OCI-LY3 (cell line): ENCODE data around the gene SIK1.

Experiments
- H2AFZ ChIP-seq: fragments of 200-600, 300-600 bp; shearing (Covaris generic); 2 replicates; pipeline ENCODE4 v1.6.0; 2014; ENCODE audit warnings: antibody characterized with exemption, low read depth, low read length
- H3K27ac ChIP-seq: fragments of 200-600, 300-600 bp; sonication (generic); 2 replicates; pipeline ENCODE4 v1.5.1; 2014; ENCODE audit warnings: mild to moderate bottlenecking, low read length, moderate library complexity, mixed read lengths
- H3K27me3 ChIP-seq: fragments of 200-600, 300-600 bp; sonication (generic); 2 replicates; pipeline ENCODE4 v1.6.1; 2014; ENCODE audit warnings: low read depth, low read length, mixed read lengths
- H3K36me3 ChIP-seq: fragments of 200-600, 300-600 bp; sonication (generic); replicated peaks from 2 replicates; pipeline ENCODE3; 2014; ENCODE audit warnings: low read depth, low read length, mixed read lengths
- H3K4me1 ChIP-seq: fragments of 300-600, 200-600 bp; sonication (generic); 2 replicates; pipeline ENCODE4 v1.6.1; 2014; ENCODE audit warnings: low read length, mixed read lengths
- H3K4me2 ChIP-seq: fragments of 200-600, 300-600 bp; sonication (generic); 2 replicates; pipeline ENCODE4 v1.6.1; 2014; ENCODE audit warnings: low read length, mixed read lengths
- H3K4me3 ChIP-seq: fragments of 300-600, 200-600 bp; sonication (generic); 2 replicates; pipeline ENCODE4 v1.5.1; 2014; ENCODE audit warnings: antibody characterized with exemption, mild to moderate bottlenecking, low read length, moderate library complexity
- H3K79me2 ChIP-seq: fragments of 300-600, 200-600 bp; shearing (Covaris generic); 2 replicates; pipeline ENCODE4 v1.6.1; 2014; ENCODE audit warnings: mild to moderate bottlenecking, low read length, mixed read lengths
- H3K9ac ChIP-seq: fragments of 300-600, 200-600 bp; shearing (Covaris generic); 2 replicates; pipeline ENCODE4 v1.6.0; 2014; ENCODE audit warnings: mild to moderate bottlenecking, low read length, moderate library complexity
- H3K9me3 ChIP-seq: fragments of 200-600, 300-600 bp; shearing (Covaris generic); 2 replicates; pipeline ENCODE4 v1.6.1; 2014; ENCODE audit warnings: low read length, mixed read lengths; ENCODE audit not compliant: insufficient read depth
- H4K20me1 ChIP-seq: fragments of 200-600, 300-600 bp; sonication (generic); 2 replicates; pipeline ENCODE4 v1.6.1; 2016; ENCODE audit warnings: low read length, mixed read lengths; ENCODE audit not compliant: insufficient read depth
- EZH2phosphoT487 ChIP-seq: fragments of 200-600 bp; shearing (Covaris generic); IDR thresholded peaks from 2 replicates; pipeline ENCODE4 v1.6.1; 2018; ENCODE audit warnings: antibody characterized with exemption, mixed run types, low read depth
- TF ChIP-seq, protein P1 (sequence below): fragments of 200-600, 300-600 bp; sonication (generic); IDR thresholded peaks from 2 replicates; pipeline ENCODE4 v1.5.1; 2014; ENCODE audit warnings: antibody characterized with exemption, low read length, low read depth

SIK1 gene

DNA sequence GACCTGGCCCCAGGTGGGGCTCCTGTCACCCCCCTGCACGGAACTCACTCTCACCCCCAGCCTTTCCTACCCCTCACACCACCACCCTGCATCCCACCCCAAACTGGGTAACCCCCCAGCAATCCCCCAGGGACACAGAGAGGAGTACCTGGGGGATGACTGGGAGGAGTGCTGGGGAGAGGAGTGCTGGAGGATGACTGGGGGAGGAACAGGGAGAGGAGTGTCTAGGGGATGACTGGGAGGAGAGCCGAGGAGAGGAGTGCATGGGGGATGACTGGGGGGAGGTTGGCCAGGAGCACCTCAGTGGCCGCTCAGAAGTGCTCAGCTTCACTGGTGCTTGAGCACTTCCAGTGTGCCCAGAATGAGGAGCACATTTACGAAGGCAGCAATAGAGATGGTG is 59.1 kb downstream of the SIK1 start:
- H3K27ac ChIP-seq = no peak overlapping the region
- peaks cover 41% of the 10 kb centered on the region for H3K4me1 ChIP-seq
- H3K27me3 ChIP-seq = no peaks in the 10 kb centered on the region; the same call in 1 of the 2 replicates
- H2AFZ ChIP-seq = no peak overlapping the region
- no peak overlapping the region for H3K9ac ChIP-seq
- no peak for TF ChIP-seq EZH2phosphoT487
- TF ChIP-seq, protein P1, sequence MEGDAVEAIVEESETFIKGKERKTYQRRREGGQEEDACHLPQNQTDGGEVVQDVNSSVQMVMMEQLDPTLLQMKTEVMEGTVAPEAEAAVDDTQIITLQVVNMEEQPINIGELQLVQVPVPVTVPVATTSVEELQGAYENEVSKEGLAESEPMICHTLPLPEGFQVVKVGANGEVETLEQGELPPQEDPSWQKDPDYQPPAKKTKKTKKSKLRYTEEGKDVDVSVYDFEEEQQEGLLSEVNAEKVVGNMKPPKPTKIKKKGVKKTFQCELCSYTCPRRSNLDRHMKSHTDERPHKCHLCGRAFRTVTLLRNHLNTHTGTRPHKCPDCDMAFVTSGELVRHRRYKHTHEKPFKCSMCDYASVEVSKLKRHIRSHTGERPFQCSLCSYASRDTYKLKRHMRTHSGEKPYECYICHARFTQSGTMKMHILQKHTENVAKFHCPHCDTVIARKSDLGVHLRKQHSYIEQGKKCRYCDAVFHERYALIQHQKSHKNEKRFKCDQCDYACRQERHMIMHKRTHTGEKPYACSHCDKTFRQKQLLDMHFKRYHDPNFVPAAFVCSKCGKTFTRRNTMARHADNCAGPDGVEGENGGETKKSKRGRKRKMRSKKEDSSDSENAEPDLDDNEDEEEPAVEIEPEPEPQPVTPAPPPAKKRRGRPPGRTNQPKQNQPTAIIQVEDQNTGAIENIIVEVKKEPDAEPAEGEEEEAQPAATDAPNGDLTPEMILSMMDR = no peak
- H3K9me3 ChIP-seq = no peaks in the 10 kb centered on the region
- H3K79me2 ChIP-seq = no peaks in the 10 kb centered on the region
- H4K20me1 ChIP-seq = no peaks in the 10 kb centered on the region
- H3K4me3 ChIP-seq = no peak overlapping the region
- no peak overlapping the region for H3K4me2 ChIP-seq
- no peaks in the 10 kb centered on the region for H3K36me3 ChIP-seq

DNA sequence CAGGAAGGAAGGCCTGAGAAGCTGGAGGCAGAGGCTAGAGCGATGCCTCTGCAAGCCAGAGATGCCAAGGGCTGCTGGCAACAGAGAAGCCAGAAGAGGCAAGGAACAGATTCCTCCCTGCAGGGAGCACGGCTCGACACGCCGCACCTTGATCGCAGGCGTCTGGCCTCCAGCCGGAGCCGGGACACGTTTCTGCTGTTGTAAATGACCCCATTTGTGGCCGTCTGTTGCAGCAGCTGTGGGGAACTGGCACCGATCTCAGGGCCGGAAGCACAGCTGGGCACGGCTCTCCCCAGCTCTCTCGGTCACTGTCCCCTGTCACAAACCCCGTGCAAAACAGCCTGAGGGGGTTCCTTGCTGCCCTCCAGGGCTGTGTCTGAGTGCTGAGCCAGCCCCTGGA is 59.6 kb downstream of the SIK1 start:
- no peak overlapping the region for H3K27ac ChIP-seq
- TF ChIP-seq, protein P1 = no peak
- TF ChIP-seq EZH2phosphoT487 = no peak
- H3K9me3 ChIP-seq = no peaks in the 10 kb centered on the region
- no peaks in the 10 kb centered on the region for H3K79me2 ChIP-seq
- H3K4me3 ChIP-seq = no peak overlapping the region
- H3K4me2 ChIP-seq = no peak overlapping the region
- H3K27me3 ChIP-seq = no peaks in the 10 kb centered on the region; the same call in 1 of the 2 replicates
- H3K9ac ChIP-seq = no peak overlapping the region
- no peak overlapping the region; the same call in 1 of the 2 replicates for H2AFZ ChIP-seq
- no peaks in the 10 kb centered on the region for H4K20me1 ChIP-seq
- no peaks in the 10 kb centered on the region for H3K36me3 ChIP-seq
- H3K4me1 ChIP-seq = peaks cover 46% of the 10 kb centered on the region

DNA sequence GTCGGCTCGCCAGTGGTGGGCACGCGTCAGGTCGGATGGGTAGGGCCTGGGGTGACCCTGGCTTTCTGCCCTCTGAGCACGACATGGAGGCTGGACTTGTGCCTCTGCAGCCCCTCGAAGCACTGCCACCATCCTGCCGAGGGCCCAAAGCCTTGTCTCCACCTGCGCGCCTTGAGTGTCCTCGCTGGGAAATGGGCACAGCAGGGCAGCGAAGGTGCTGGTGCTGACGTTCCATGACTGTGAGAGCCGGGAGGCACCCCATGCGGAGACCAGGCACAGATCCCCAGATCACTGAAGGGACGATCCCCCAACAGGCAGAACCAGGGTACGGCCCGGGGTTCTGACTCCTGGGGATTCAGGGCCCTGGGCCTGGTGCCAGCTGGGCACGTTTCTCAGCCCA is 60.3 kb downstream of the SIK1 start:
- Histone ChIP-seq H3K27me3 (no peaks in the 10 kb centered on the region; the same call in 1 of the 2 replicates), H3K4me2 (no peak overlapping the region), H3K4me3 (no peak overlapping the region), H3K4me1 (peaks cover 53% of the 10 kb centered on the region), H3K27ac (no peak overlapping the region), H3K79me2 (no peaks in the 10 kb centered on the region), H3K9me3 (no peaks in the 10 kb centered on the region), H3K9ac (no peak overlapping the region), H3K36me3 (no peaks in the 10 kb centered on the region), H2AFZ (no peak overlapping the region), H4K20me1 (no peaks in the 10 kb centered on the region)
- TF ChIP-seq, protein P1 = no peak
- TF ChIP-seq EZH2phosphoT487 = no peak

DNA sequence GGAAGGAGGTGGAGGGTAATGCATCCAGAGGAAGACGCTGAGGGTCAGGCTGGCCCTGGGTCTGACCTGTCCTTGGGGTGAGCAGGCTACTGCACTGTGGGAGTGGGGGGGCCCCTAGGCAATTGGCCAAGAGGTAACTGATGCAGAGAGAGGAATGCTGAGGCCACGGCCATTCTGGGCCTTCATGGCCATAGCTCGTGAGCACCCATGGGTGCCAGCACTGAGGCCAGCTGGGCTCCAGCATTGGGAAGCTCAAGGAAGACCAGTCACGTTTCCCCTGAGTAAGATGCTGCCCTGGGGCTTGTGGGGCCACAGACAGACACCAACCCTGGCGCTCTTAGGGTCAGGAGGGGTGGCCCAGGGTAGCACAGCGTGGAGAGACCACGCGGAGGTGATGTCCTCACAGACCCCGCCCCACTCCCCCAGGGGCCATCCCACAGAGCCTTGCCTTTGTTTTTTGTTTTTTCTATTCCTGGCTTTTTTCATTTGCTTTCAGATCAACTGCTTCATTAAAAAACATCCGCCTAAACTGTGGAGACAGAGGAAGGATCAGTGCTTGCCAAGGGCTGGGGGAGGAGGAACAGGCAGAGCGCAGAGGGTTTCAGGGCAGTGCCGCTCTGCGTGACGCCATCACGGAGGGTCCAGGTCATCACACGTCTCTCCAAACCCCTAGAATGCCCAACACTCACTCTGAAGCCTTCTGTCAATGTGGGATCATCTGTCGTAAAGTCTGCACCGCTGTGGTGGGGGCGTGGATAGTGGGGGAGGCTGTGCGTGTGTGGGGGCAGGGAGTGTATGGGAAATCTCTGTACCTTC is 61.1 kb downstream of the SIK1 start:
- Histone ChIP-seq H3K9me3 (no peaks in the 10 kb centered on the region), H3K4me2 (no peak overlapping the region)

More for the DNA sequence above, 61.1 kb downstream of the SIK1 start:
- Histone ChIP-seq H4K20me1 (no peaks in the 10 kb centered on the region), H3K79me2 (no peaks in the 10 kb centered on the region), H3K9ac (no peak overlapping the region), H3K27me3 (no peaks in the 10 kb centered on the region; the same call in 1 of the 2 replicates), H3K27ac (no peak overlapping the region), H3K4me1 (peaks cover 60% of the 10 kb centered on the region), H3K36me3 (no peaks in the 10 kb centered on the region), H3K4me3 (no peak overlapping the region), H2AFZ (no peak overlapping the region)
- TF ChIP-seq, protein P1 = no peak
- no peak for TF ChIP-seq EZH2phosphoT487
